ENCODE results near the gene ASAP2.
"Not testable (repeated sequence)": the region's sequence is repeated elsewhere in the genome, so short reads cannot be mapped to it uniquely, and the experiment has no call there.

The ASAP2 gene

DNA sequence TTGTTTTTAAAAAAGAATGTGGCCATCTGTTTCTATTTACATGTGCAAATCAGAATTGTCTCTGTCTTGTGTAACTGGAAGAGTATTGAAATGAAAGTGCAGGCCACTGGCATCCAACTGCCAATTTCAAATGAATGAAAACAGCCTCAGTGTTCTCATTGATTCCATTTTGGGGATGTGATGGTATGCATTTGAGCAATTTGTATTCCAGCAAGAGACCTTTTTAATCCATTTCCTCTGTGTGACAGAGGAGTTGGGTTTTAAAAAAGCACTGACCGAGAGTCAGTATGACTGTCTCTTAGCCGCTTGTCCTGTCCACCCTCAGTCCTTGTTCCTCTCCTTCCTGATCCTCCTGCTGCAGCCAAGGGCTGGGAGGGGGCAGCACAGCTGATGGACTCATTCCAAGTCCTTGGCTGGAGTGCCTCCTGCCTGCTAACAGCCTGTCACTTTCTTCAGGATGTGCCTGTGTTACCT, 50.0 kb downstream of the ASAP2 start:
- DNase-seq: peak; percentile 46

DNA sequence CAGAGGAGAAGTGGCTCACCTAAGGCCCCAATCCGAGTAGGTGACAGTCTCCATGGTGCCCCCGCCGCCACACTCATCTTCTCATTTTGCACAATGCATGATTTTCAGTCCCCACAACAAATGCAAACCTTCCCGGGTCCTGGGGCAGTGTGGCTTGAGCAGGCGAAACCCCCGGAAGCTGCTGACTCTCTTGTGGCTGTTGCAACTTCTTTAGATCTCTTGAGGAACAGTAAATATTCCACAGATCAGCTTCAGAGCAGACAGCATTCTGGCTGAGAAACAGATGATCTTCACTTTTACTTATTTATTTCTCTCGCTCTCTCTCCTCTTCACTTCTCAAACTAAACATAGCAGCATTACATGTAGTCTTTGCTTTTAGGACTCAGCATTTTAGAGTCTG, 51.9 kb downstream of the ASAP2 start:
- no peak for DNase-seq

DNA sequence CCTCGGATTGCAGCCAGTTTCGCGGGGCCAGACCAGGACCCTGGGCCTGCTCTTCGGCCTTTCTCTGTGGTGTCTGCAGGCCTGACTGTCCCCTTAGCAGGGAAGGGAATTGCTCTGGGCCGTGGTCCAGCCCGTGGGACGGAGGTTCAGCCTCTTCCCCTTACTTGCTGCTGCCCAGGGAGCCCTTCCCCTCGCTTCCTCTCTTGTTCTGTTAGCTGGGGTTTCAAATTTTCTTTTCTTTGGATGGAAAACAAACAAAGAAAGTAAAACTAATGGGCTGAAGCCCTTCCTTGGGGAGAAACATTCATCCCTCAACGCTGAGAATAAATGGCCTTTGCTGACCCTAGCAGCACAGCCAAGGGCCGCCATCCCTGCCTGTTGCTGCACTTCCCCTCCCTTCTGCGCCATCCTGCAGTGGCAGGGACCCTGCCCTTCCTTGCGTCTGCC, 52.4 kb downstream of the ASAP2 start:
- DNase-seq: no peak

DNA sequence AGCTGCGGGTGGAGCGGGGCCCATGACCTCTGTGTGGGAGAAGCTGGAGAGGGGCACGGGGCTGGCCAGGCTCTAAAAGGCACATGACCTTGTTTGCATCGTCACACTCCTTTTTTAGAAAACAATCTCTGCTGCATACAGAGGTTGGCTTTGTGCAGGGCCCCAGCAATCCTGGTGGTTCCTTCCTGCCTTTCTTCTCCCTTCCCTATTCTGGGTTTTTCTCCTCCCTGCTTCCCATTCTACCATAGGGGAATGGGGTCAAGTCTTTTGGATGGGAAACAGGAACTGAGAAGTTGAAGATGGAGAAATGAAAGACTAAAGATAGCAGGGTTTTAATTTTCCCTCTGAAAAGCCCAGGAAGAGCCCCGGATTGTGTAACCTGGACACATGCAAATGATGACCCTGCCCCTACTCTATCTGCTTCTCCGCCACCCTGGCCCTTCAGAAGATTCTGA, 53.9 kb downstream of the ASAP2 start:
- no peak for DNase-seq

DNA sequence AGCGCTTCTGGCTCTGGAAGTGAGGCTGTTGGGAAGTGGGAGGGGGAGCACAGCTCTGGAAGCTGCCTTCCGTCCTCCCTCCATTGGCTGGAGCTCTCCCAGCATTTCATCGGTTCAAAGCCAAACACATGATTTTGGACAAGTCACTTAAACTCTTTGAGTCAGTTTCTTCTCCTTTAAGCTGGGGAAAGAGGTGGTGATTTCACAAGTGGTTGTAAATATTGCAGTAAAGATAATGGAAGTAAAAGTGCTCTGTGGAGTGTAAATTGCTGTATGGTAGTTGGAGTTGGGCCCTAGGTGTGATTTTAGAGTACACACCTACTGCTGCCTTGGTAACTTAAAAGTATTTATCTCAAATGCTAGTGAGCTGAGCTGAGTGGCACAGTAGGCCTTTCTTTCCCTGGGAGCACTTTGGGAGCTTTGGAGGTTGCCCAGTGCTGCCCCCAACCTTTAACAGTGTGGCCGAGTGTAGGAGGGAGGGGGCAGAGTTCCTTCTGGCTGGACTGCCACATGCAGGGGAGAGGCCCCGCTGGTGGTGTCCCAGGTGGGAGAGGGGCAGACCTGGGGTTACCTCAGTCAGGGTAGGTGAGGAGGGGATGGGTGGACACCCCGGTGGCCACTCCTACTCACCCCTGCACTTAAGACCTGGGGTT, 54.7 kb downstream of the ASAP2 start:
- DNase-seq: no peak

DNA sequence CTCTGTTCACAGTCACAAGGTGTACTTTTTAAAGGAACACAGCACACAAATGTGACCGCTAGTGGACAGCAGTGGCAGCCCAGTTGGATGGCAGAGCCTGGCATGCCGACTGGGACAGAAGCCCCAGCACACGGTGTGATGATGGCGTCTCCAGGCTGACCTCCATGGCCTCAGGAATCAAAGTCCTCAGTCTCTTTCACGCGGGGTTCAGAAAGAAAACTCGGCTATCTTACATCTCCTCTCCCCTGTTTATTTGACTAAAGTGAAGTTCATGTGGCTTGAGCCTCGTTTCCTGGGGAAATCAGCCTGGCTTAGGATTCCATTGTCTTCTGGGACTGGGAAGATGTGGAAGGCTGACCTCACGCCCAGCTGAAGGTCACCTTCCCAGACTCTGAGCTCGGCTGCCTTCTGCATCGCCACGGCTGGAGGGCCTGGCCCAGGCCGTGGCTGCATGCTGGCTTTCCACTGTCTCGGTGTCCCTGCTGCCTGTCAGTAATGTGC, 56.1 kb downstream of the ASAP2 start:
- no peak for DNase-seq

DNA sequence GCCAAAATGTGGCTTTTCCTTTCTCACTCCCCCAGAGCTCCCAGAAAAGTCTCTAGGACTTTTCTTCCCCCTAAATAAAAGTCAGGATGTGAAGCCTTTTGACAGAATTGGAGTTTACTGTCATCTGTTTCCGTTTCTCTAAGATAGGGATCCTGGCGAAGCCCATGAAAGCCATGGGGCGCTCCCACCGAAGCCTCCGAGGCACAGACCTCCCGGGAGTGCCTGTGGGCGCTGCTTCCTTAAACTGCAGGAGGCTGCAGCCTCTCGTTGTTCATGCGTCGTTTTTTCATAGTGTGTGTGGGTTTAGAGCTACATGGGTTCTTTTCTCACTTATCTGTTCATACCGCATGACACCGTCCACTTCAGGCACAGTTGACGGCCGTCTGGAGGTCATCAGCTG, 56.8 kb downstream of the ASAP2 start:
- no peak for DNase-seq

DNA sequence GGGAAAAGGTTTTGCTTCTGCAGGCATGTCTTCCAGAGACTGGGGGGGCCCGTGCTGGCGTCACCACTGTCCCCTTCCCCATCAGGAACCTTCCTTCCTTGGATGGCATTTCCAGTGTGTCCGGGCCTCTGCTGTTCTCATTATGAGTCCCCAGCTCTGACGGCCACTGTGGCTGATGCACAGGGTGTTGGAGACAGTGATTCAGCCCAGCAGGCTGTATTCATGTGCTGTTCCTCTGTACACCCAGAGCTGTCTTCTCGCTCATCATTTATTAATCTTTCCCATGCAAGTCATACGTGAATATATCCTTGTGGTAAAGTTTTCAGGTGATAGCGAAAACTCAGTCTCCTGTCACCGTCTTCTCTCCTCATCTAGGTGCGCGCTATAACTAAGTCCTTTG, 57.7 kb downstream of the ASAP2 start:
- DNase-seq: no peak

DNA sequence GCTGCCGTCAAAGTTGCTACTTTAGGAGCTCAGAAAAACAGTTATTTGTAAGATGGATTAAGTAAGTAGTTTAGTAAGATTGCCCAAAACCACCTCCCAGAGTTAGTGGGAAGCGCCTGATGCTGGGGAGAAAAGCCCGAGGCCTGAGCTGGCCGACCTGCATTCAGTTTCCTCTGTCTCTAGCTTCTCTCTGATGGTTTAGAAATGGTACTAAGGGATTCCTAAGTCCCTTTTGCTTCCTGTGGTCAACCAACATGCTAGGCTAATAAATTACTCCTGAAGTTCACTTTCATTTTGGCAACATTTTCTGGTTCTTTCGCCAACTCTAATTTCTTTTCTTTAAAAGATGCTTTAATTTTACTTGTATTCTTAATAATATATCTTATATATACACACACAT, 60.1 kb downstream of the ASAP2 start:
- DNase-seq: no peak

DNA sequence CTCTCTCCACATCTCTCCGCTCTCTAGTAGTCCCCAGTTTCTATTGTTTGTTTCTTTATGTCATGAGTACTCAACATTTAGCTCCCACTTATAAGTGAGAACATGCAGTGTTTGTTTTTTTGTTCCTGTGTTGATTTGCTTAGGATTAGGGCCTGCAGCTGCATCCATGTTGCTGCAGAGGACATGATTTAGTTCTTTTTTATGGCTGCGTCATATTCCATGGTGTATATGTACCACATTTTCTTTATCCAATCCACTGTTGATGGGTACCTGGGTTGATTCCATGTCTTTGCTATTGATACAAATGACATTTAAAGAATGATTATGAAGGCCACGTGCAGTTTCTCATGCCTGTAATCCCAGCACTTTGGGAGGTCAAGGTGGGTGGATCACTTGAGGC, 60.7 kb downstream of the ASAP2 start:
- not testable (repeated sequence) for DNase-seq

DNA sequence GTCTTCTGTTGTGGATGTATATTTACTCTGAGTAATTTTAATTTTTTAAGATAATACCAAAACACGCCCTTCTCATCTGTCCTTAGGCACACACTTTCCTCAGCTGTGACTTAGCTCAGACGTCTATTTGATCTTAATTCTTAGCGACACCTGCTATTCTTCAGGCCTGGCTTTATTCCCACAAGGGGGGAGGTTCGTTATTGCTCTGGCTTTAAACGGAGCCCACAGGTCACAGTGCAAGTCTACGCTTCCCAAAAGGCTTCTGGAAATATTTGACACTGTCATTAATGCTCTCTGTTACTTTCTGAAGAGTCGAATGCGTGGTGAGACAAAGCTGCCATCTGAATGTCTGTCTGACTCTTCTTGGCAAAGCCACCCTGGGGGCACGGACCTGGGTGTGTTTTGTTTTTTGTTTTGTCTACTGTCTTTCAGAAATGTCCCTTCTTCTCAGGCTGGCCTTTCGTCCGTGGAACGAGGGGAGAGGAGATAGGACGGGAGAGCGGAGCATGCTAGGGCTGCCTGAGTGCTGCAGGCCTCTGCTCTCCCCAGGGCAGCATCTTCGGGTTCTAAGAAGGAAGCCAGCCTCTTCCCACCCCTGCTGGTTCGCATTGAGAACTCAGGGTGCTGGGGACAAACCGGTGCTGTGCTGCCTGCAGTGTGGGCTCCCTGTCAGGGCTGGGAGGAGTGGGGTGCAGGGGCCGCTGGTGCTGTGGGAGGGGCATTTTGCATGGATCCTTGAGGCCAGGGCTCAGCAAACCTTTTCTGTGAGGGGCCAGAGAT, 61.9 kb downstream of the ASAP2 start:
- DNase-seq: no peak

DNA sequence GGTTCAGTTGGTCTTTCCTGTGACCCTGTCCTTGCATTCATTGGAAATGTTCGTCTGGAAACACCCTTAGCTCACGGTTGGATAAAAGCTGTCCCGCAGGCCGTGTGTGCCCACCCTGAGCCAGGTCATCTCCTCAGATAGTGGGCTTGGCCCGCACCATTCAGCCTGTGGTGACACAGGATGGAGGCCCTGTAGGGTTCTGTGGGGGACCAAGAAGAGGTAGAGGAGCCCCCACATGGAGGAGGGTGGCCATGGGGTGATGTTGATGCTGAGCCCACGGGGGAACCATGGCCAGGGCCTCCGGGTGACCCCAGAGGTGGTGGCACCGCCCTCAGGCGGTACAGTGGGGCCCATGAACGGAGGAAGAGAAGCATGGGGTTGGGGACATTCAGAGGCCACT, 62.7 kb downstream of the ASAP2 start:
- no peak for DNase-seq

DNA sequence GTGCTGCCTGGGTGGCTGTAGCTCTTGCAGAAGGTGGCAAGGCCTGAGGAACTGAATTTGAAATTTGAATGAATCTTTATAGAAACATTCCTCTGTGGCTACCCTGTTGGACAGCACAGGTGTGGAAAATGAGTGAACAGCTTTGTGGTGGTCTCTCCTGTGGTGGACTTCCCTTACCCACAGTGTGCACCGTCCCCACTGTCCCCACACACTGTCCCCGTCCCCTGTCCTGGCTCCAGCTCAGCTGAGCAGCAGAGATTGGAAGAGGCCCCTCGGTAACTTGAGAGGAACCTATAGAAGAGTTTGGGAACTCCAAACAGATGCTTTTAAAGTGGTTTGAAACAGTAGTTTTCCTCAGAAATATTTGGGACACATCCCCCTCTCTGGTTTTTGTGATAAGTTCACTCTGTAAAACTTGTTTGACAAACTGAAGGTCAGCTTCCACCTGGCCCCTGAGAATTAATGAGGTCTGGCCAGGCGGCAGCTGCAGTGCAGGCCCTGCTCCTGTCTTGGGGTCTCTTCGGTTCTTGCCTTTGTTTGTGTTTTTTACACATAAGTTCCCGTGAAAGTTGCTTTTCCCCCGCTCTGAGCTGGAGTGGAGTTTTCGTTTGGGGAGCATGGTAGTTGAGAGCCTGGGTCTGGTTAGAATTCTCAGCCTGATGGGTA, 63.2 kb downstream of the ASAP2 start:
- DNase-seq: no peak

DNA sequence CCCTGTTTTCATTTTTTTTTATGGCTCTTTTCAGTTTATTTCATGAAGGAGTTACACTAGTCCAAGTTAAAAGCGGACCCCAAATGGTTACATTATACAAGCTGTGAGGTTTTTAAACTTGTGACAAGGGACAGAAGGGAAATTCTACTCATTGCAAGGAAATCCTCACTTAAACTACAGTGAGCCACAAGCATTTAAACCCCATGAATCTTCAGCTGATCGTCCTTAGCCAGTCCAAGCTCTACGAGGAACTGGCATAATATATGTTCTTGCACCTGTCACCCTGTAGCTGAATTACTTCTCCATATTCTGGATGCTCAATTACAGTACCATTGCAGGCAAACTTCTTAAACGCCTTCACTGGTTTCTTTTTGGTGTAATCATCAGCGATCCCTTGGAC, 64.5 kb downstream of the ASAP2 start:
- DNase-seq: no peak

DNA sequence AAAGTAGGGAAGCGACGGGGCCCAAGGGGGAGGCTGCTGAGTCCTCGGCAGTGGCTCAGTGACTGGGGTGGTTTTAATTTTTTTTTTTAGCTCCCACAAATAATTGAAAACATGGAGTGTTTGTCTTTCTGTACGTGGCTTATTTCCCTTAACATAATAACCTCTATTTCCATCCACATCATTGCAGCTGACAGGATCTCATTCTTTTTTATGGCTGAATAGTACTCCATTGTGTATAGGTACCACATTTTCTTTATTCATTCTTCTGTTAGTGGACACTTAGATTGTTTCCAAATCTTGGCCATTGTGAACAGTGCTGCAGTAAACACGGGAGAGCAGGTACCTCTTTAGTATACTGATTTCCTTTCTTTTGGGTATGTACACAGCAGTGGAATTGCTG, 65.1 kb downstream of the ASAP2 start:
- no peak for DNase-seq

DNA sequence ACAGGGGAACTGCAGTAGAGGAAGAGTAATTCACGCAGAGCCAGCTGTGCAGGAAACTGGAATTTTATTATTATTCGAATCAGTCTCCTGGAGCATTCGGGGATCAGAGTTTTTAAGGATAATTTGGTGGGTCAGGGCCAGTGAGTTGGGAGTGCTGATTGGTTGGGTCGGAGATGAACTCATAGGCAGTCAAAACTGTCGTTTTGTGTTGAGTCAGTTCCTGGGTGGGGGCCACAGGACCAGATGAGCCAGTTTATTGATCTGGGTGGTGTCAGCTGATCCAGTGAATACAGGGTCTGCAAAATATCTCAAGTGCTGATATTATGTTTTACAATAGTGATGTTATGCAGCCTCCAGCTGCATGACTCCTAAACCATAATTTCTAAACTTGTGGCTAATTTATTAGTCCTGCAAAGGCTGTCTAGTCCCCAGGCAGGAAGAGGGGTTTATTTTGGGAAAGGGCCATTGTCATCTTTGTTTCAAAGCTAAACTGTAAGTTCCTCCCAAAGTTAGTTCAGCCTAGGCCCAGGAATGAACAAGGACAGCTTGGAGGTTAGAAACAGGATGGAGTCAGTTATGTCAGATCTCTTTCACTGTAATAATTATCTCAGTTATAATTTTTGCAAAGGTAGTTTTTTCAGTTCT, 67.0 kb downstream of the ASAP2 start:
- DNase-seq: no peak

DNA sequence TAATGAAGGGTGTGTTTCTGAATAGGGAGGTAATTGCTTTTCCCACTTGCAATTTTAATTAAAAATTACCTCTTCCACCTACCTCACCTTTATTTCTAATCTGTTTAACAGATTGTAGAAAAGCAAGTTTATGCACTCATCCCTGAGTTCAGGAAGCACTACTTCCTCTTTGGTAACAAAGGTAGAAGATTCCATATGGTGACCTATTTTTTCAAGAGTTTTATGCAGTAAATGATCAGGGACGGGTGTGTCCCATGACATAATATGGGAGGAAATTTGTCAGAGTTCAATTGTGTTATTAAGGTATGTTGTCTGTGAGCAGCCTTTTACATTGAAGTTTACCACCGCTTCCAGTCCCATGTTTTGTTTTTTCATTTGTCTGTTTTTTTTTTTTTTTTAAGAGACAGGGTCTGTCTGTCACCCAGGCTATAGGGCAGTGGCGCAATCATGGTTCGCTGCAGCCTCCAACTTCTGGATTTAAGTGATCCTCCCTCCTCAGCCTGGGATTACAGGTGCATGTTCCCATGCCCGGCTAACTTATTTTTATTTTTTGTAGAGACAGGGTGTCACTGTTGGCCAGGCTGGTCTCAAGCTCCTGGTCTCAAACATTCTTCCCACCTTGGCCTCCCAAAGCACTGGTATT, 68.2 kb downstream of the ASAP2 start:
- DNase-seq: peak; percentile 54

DNA sequence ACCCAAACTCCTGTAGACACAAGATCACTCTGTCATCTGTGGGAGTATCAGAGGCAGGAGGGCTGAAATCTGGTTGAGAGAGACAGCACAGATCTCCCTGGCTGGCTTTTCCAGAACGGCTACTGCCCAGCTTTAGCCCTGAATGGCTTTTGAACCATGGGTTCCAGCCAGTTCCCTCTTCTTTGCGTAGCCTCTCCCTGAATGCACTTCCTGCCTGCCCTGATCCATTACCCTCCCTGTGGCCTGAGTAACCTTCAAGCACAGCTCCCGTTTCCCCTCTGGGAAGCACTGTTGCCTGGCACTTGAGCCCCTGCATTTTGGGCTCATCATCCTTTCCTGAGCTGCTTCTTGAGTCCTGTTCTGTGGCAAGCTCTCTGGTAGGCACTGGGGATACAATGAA, 68.8 kb downstream of the ASAP2 start:
- DNase-seq: no peak

DNA sequence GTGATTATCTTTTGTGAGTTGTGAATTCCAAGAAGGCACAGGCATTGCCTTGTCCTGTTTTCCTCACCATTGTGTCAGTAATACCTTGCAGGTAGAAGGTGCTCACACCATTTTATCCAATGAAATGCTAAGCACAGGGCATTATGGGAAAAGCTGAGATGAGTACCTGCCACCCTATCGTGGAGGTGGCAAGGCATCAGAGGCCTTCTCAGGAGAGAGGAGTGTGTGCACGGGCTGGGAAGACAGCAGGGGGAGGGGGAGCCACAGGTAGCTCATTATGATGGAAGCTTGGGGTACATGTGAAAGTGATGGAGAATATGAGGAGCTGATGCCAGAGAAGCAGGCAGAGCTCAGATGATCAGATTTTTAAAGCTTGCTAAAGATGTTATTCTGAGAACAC, 69.5 kb downstream of the ASAP2 start:
- no peak for DNase-seq

DNA sequence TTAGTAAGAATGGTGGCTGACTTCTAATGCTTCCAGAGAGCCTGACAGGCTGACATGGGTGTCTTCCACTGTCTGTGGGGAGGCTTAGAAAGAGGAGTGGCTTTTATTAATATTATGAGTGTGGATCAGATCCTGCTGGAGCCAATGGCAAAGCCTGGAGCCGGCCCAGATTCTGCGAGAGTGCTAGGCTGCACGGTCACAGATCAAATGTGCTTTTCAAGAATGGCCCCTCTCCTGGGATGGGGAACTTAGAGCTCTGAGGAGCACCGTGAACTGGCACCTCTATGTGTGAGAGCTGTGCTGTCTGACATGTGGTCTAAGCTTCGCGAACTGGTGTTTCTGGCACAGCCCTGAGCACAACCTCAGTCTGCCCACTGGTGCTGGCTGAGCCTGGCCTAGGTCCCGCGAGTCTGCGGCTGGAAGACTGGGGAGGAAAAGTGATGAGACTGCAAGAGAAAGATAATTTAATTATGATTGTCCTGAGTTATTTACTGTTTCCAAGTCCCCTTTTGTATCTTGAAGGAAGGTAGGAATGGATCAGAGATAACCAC, 70.4 kb downstream of the ASAP2 start:
- DNase-seq: no peak

DNA sequence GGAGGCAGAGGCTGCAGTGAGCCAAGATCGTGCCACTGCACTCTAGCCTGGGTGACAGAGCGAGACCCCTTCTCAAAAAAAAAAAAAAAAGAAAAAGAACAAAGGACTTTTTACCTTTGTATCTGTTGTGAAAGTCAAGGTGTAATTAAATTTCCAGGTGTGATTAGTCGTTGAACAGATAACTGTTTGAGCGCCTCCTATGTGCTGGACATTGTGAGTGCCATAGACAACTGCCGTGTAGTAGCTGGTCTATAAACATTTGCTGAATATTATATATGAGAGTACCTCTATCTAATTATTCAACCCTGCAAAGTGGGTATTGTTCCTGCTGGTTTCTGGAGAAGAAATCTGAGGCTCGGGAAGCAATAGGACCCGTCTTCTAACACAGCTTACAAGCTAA, 71.8 kb downstream of the ASAP2 start:
- no peak for DNase-seq

DNA sequence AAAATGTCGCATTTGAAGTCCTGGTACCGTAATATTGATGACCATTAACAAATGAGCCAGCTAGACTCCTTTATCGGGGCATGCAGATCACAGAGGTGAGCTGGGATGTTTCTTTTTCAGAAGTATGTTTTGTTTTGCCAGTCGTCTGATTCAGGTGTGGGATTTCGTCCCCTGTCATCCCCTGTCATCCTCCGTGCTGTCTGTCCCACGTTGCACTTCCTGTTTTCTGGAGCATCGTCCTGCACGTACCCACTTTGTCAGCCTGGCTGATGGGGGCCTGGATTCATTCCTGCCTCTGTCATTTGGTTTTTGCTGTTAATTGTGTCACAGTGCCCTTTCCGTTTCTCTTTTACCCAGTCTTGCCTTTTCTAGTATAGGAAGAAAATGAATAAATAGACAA, 72.8 kb downstream of the ASAP2 start:
- DNase-seq: no peak
